Erythroblast (primary cell): ENCODE results near the gene POU5F1.

Experiments
- DNase-seq, 2 experiments: peaks; one replicate each; lab custom pipeline; 2025; lab: John Stamatoyannopoulos, UW
- GATA1 ChIP-seq: IDR thresholded peaks from 2 replicates; pipeline ENCODE4 v1.6.1; 2011; ENCODE audit warnings: low read depth, mild to moderate bottlenecking, control low read depth, low read length, moderate library complexity
- POLR2A ChIP-seq: IDR thresholded peaks from 2 replicates; pipeline ENCODE4 v1.6.1; 2011; ENCODE audit warnings: mild to moderate bottlenecking, low read length

The POU5F1 gene

GRCh38 chr6:31143148-31143547 lies 27.3 kb downstream of the POU5F1 start:
- TF ChIP-seq GATA1 = no peak
- no peak for TF ChIP-seq POLR2A
- DNase-seq = no peak

- no peak for DNase-seq
- TF ChIP-seq GATA1 = no peak
- TF ChIP-seq POLR2A = no peak
Observed at GRCh38 chr6:31142361-31142761, 28.1 kb downstream of the POU5F1 start.

GRCh38 chr6:31140643-31141042 lies 29.8 kb downstream of the POU5F1 start:
- TF ChIP-seq GATA1 (no peak), POLR2A (no peak)
- no peak for DNase-seq

GRCh38 chr6:31139599-31139998 lies 30.9 kb downstream of the POU5F1 start:
- TF ChIP-seq GATA1 = no peak
- TF ChIP-seq POLR2A = no peak
- no peak for DNase-seq

- TF ChIP-seq POLR2A (no peak), GATA1 (no peak)
- DNase-seq = no peak
Observed at GRCh38 chr6:31138982-31139381, 31.5 kb downstream of the POU5F1 start, which contains the start of gene PSORS1C2. Gene PSORS1C2, minus strand, starts transcription at chr6:31139066. Its CDS starts 40 bp downstream, at chr6:31139026.

GRCh38 chr6:31135710-31136109 lies 34.8 kb downstream of the POU5F1 start:
- DNase-seq = no peak
- TF ChIP-seq POLR2A (no peak), GATA1 (no peak)

GRCh38 chr6:31132806-31133205 lies 37.7 kb downstream of the POU5F1 start:
- no peak for DNase-seq
- no peak for TF ChIP-seq POLR2A
- TF ChIP-seq GATA1 = no peak

- TF ChIP-seq POLR2A (no peak), GATA1 (no peak)
- DNase-seq = no peak
Observed at GRCh38 chr6:31131595-31131994, 38.9 kb downstream of the POU5F1 start.

GRCh38 chr6:31130751-31131150 lies 39.7 kb downstream of the POU5F1 start:
- TF ChIP-seq POLR2A = no peak
- TF ChIP-seq GATA1 = no peak
- DNase-seq = no peak

- DNase-seq = no peak
- no peak for TF ChIP-seq POLR2A
- no peak for TF ChIP-seq GATA1
Observed at GRCh38 chr6:31129130-31129529, 41.4 kb downstream of the POU5F1 start.

- peak; percentile 35 to 69 for DNase-seq
- TF ChIP-seq GATA1 = no peak
- TF ChIP-seq POLR2A = no peak
Observed at GRCh38 chr6:31128093-31128676, 42.3 kb downstream of the POU5F1 start.

GRCh38 chr6:31126396-31127175 lies 43.9 kb downstream of the POU5F1 start:
- no peak for TF ChIP-seq GATA1
- DNase-seq = no peak

GRCh38 chr6:31125586-31126363 lies 44.7 kb downstream of the POU5F1 start:
- no peak for DNase-seq
- TF ChIP-seq GATA1 (no peak), POLR2A (no peak)

GRCh38 chr6:31125162-31125561 lies 45.3 kb downstream of the POU5F1 start:
- DNase-seq = no peak
- TF ChIP-seq POLR2A (no peak), GATA1 (no peak)
